GM19467 (cell line): ENCODE data around the gene F2.
"Not testable (repeated sequence)": the region's sequence is repeated elsewhere in the genome, so short reads cannot be mapped to it uniquely, and the experiment has no call there.

Experiments used
- ATAC-seq: cut with Tn5 transposase; IDR thresholded peaks from one replicate; pipeline ENCODE4 v1.9.1; 2021; ENCODE audit warnings: mild to moderate bottlenecking, moderate library complexity; ENCODE audit not compliant: unreplicated experiment

F2 gene

DNA sequence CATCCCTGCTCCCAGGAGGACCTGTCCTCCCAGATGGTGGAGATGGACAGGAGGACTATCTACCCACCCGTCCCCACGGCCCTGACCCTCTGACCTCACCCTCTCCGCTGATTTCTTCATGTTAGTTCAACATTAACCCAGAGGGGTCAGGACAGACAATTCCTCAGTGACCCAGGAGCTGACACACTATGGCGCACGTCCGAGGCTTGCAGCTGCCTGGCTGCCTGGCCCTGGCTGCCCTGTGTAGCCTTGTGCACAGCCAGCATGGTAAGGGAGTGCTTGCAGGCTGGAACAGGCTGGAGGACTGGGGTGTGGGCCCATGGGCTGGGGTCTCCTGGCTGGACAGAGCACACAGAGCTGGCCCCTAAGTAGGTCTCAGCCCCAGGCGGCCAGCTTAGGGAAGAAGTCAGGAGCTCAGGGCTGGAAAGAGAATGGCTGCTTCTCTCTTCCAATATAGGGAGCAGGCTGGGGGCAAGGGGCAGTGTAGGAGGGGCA lies at the start of gene F2:
TSS of gene F2 (plus strand) at position 166 of the 495 bp plus-strand sequence. CDS start at position 189, 23 bp downstream.
- ATAC-seq: no peak

DNA sequence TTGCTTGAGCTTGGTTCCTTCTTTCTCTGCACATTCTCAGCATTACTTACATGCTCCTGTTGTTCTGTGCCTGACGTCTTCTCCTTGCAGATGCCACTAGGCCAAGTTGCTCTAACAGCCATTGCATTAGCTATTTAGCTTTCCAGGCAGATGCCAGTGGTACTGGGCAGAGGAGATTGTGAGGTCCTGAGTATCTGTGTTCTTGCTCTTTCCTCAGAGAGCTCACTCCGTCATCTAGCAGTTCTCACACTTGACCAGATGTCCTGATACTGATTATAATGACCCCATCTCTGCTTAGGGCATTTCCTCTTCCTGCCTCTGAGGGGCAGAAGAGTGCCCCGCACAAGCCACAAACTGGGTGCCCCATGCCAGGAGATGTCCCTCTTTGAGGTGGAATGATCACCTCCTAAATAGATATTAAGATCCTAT lies 49.3 kb upstream of the F2 start:
- ATAC-seq: no peak

DNA sequence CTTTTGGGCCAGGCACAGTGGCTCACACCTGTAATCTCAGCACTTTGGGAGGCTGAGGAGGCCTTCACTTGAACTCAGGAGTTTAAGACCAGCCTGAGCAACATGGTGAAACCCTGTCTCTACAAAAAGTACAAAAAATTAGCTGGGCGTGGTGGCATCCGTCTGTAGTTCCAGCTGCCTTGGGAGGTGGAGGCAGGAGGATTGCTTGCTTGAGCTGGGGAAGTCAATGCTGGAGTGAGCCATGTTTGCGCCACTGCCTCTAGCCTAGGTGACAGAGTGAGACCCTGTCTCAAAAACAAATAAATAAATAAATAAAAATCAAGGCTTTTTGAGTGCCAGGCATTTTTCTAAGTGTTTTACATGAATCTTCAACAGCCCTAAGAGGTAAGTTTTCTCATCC lies 48.5 kb upstream of the F2 start:
- not testable (repeated sequence) for ATAC-seq

GRCh38 chr11:46671958-46672315 lies 47.1 kb upstream of the F2 start:
- no peak for ATAC-seq

DNA sequence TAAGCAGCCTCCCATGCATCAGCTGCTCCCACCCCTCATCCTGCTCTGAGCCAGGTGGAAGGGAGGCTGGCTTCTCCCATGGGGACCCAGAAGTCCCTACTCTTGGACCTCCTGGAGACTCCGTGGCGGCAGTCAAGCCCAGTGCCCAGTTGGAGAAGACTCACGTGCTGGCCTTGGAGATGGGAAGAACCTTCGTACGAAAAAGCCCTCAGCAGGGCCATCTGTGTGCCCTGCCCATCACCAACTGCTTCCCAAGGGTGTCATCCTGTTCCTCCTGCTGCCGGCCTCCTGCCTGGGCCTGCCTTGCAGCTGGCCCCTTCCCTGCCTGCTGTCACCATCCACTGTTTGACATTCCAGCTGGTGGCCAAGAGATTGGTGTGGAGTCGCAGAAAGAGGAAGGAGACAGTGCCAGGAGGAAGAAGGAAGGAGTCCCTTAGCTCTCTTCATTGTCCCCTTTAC lies 46.6 kb upstream of the F2 start:
- ATAC-seq: no peak

DNA sequence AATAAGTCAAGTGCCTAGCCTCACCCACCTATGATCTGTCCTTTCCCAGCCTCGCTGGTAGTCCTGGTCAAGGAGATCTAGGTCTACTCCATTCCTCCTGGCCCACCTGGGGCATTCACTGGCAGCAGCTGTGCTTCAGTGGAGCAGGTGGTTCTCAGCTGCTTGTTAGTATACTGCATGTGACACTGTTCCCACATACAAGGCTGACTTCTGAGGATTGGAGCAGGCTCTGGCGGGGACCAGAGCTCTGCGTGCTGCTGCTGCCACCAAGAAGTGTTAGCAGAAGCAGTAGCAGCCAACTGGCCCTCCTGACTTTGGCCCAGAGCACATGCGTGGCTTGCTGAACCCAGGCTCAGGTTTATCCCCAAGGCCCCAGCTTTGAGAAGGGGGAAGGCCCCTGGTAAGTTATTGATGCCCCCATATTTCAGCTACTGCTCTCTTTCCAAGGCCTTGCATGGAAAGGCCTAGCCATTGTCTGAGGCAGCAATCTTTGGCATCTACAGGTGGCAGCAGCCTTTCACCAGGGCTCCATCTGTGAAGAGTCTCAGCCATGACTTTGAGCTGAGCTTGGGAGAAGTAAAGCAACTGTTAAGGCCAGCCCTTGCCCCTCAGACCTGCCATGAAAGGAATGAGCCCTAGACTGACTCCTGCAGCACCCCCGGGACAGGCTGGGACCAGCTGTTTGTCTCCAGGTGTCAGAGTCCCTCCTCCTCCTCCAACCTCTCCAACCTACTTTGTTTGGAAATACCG lies 45.1 kb upstream of the F2 start:
- ATAC-seq: no peak

DNA sequence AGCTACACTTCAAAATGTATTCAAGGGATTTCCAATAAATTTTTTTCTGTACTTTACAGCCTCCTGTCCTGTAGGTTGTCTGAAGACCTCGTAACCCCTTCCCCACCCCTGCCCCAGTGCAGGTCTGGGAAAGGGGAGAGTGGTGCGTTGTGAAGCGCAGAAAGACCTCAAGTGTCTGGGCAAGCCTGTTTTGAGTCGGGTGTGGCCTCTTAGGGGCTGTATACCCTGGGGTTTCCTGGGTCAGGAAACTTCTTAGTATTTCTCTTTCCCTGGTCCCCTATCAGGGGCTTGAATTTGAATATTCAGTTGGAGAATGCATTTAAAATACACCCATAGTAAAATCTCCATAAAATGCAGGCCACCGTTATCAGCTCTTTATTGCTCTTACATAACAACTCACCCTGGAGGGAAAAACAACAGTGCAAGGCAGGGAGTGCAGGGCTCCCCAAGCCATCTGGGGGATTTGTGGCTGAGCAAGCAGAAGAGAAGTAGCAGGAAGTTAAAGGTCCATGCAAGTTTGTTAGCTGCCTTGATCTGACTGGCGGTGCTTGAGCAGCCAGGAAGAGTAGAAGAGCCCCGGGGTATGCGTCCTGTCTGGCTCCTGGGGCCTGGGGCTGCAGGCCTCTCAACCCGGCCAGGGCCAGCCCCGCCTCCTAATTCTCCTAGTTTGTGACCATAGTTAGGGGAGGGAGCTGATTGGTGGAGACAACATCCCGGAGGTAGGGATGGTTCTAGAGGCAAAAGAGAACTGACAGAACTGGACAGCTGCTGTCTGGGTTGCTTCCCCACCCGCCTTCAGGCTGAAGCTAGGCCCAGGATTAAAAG lies 44.3 kb upstream of the F2 start:
- no peak for ATAC-seq

GRCh38 chr11:46675288-46675851 lies 43.6 kb upstream of the F2 start:
- ATAC-seq: no peak

- no peak for ATAC-seq
These were observed 43.1 kb upstream of the F2 start for GRCh38 chr11:46675949-46676348.

GRCh38 chr11:46676436-46677158 lies 42.4 kb upstream of the F2 start:
- ATAC-seq: no peak

- no peak for ATAC-seq
These were observed 41.8 kb upstream of the F2 start for GRCh38 chr11:46677169-46677568.

DNA sequence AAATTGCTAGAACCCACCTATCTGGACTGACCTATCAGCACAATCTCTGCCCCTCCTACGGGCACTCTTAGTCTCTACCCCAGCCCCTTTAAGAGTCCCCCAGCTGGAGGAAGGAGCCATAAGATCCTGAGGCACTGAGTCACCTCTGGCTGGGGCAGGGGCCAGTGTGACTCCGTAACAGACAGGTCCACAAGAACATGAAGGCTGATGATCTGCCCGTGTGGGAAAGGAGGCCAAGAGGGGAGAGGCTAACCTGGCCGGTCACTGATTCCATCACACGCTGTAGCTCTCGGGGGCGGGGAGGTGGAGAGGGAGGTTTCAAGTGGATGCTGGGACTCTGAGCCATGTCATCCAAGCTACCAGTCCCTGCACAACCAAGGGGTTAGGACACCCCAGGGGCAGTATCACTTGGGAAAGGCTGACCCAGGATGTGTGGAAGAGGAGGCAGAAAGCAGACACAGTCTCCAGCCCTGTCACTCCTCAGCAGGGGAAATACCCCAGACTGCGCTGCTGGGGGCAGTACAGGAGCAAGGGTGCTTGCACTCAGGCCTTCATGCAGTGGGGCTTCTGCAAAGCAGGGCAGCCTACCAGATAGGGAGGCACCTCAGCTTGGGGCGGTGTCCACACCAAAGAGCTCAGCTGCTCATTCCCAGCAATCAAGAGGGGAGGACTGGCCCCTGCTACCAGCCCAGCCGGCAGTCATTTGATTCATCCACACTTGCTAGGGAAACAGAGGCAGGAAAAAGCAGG lies 40.8 kb upstream of the F2 start:
- ATAC-seq: no peak

GRCh38 chr11:46678741-46679130 lies 40.3 kb upstream of the F2 start:
- ATAC-seq: no peak

- no peak for ATAC-seq
These were observed 39.5 kb upstream of the F2 start for GRCh38 chr11:46679241-46680163.

DNA sequence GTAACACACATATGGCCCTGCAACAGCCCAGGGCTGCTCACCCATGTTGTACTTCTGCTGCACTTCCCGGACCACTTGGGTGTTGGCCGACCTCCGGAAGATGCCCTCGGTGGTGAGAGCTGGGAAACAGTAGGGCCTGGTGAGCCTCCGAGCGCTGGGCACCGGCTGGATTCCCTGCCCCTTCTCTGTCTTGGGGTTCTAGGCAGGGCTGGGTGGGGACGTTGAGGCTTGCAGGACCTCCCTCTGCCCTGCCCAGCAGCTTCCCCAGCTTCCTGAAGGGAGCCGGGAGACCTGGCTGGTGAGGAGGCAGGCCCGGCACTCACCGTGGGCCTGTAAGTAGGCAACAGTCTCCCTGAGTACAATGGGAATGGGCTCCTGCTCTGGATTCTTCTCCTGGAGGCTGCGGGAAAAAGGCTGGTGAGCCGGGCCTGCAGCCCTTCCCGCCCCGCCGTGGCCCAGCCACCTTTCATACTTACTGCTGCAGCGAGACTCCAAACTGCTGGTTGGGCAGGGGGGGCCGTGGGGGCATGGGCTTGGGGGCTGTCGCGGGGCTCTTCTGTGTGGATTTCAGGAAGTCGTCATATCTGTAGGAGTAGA lies 38.8 kb upstream of the F2 start:
- ATAC-seq: no peak

GRCh38 chr11:46680815-46681214 lies 38.2 kb upstream of the F2 start:
- no peak for ATAC-seq

DNA sequence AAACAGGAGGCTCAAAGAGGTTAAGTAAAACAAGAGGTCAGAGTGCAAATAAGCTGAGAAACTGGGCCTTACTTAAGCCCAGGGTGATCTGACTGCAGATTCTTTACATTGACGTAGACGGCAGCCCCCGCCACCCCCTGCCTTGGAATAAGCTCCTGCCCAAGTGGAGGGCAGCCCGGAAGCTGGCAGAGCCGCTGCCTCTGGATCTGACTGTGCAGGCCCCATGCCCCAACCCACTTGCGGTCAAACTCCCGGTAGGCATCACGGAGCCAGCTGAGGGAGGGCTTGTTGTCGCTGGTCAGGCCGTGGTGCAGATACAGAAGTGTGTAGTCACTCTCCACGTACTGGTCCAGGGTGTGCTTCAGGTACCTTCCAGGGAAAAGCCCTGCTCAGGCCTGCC lies 37.2 kb upstream of the F2 start:
- no peak for ATAC-seq

- ATAC-seq: no peak
These were observed 36.0 kb upstream of the F2 start for GRCh38 chr11:46682773-46683752.
